NOMO-1 treated with dmso at 0.1 percent for 144 hours (cell line): ENCODE measurements around the gene LRIG2.
"Not testable (repeated sequence)": the region's sequence is repeated elsewhere in the genome, so short reads cannot be mapped to it uniquely, and the experiment has no call there.

Experiments used
- DNase-seq: peaks from one replicate; lab custom pipeline; 2025; ENCODE audit not compliant: unreplicated experiment; lab: John Stamatoyannopoulos, UW

Gene LRIG2

GRCh38 chr1:113058941-113059706 is 13.9 kb upstream of the LRIG2 start:
- no peak for DNase-seq

DNA sequence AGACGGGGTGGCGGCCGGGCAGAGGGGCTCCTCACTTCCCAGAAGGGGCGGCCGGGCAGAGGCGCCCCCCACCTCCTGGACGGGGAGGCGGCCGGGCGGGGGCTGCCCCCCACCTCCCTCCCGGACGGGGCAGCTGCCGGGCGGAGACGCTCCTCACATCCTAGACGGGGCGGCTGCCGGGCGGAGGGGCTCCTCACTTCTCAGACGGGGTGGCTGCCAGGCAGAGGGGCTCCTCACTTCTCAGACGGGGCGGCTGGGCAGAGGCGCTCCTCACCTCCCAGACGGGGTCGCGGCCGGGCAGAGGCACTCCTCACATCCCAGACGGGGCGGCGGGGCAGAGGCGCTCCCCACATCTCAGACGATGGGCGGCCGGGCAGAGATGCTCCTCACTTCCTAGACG is 9.5 kb upstream of the LRIG2 start:
- not testable (repeated sequence) for DNase-seq

GRCh38 chr1:113072141-113072756 is 749 bp upstream of the LRIG2 start:
- no peak for DNase-seq

DNA sequence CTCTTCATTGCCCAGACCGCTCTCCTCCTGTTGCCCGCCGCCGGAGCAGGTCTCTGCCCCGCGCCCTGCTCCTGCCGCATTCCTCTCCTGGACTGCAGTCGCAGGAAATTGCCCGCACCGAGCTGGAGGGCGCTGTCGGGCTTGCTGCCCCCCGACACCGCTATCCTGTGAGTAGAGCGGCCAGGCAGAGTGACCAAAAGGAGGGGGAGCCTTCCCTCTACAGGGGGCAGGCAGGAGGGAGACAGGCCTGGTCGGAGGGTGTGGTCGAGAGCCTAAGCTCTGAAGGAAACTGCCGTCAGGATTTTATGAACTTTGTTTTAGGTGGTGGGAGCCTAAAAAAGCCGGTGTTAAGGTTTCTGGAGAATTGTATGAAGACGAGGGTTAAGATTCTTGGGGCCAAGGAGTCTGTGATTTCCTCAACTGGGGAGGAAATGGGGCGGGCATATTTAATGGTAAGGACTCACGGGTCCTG is 517 bp downstream of the LRIG2 start:
- no peak for DNase-seq

DNA sequence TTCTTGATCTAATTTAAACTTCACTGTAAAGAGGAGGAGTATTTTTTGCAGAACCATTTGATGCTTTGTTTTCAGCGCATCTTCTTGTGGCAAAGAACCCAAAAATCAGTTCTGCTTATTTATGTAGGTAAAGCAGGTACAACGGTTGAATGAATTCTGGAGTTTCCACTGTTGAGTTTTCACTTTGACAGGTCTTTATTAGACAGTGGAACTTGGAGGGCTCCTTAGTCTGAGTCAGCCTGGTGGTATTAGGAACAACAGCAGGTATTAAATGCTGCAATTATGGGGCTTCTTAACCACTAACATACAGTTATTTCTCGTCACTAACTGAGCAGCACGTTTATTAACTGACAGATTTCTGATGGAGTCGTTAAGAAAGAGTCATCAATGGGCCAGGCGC is 1.2 kb downstream of the LRIG2 start:
- no peak for DNase-seq

DNA sequence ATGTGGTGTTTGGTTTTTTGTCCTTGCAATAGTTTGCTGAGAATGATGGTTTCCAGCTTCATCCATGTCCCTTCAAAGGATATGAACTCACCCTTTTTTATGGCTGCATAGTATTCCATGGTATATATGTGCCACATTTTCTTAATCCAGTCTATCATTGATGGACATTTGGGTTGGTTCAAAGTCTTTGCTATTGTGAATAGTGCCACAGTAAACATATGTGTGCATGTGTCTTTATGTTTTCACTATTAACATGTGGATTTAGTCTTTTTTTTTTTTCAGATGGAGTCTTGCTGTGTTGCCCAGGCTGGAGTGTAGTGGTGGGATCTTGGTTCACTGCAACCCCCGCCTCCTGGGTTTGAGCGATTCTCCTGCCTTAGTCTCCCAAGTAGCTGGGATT is 5.0 kb downstream of the LRIG2 start:
- DNase-seq: not testable (repeated sequence)

DNA sequence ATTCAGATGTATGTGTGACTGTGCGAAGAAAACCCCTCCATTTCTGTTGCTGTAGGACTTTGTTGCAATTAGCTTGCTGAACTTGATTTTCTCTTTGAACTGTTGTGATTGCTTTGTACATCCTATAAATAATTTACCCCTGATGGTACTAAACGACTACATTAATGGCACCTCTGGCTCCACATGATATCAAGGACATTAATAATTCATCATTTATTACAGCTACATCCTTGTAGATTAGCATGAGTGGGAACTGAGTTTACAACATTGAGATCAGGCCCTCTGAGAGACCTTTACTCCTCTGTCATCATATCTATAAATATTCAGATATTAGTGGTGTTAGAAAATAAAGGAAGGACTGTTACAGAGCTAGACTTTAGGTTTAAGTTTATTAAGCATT is 13.5 kb downstream of the LRIG2 start:
- no peak for DNase-seq

- DNase-seq: no peak
Observed at GRCh38 chr1:113088972-113089371, 16.0 kb downstream of the LRIG2 start.

- DNase-seq: no peak
Observed at GRCh38 chr1:113090051-113090450, 17.1 kb downstream of the LRIG2 start.

DNA sequence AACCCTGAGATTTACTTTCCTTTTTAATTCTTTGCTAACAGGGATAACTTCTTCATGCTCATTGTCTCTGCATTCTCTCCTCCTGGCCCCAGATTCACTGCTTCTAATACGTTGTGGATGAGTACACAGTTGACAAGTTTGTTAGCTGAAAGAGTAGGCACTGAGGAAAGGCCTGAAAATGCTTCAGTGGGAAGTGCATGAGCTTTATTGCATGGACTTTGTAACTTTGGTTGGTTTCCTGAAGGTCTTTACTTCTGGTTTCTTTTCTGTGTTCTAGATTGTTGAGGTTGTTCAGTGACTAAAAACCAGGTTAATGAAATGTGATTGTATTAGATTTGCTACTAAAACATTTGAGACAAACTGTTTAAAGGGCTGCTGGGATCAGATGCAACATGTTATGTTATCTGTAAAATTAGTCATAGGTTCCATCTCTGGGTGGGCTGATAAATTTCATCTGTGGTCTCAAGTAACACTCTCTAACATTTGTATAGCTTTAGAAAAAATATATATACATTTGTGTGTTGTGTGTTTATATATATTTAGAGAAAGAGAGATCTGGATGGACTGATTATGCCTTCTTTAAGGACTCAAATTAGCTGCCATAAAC is 19.1 kb downstream of the LRIG2 start:
- DNase-seq: no peak

GRCh38 chr1:113094506-113094905 is 21.5 kb downstream of the LRIG2 start:
- DNase-seq: no peak

DNA sequence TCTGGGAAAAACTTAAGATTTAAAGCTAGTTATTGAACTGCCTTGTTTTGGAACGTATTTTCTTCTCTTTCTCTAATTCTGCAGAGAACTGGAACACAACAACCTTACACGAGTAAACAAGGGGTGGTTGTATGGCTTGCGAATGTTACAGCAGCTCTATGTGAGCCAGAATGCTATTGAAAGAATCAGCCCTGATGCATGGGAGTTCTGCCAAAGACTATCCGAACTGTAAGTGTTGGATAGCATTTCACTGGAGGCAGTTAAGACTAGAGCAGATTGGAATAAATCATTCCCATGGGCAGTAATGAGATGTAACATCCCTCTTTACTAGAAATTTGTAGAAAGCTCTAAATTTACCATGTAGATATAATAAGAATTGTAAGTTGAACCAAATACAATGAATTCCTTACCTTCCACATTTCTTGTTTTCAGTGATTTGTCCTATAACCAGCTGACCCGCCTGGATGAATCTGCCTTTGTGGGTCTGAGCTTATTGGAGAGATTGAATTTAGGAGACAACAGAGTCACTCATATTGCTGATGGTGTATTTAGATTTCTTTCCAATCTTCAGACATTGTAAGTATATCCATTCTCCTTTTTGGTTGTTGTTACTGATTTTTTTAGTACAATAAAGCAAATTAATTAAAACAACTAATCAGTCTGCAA is 22.9 kb downstream of the LRIG2 start:
- no peak for DNase-seq

DNA sequence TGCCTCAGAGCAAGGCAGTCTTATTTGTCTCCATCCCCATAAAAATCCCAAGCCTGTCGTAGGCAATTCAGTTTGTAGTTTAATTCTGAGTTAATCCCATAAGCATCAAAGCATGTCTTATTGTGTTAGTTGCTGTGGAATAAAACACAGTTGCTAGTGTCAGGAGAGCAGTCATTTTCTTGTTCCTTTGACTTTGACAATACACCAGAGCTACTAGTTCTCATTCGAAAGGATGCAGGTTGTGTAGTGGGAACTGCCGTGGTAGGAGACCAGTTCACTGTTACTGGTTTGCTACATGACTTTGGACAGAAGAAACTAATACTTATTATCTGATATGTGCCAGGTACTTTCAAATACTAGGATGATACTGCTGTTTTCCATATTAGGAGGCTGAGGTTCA is 23.5 kb downstream of the LRIG2 start:
- DNase-seq: no peak

- DNase-seq: no peak
Observed at GRCh38 chr1:113101588-113101987, 28.6 kb downstream of the LRIG2 start.

- DNase-seq: no peak
Observed at GRCh38 chr1:113103048-113103447, 30.1 kb downstream of the LRIG2 start.

DNA sequence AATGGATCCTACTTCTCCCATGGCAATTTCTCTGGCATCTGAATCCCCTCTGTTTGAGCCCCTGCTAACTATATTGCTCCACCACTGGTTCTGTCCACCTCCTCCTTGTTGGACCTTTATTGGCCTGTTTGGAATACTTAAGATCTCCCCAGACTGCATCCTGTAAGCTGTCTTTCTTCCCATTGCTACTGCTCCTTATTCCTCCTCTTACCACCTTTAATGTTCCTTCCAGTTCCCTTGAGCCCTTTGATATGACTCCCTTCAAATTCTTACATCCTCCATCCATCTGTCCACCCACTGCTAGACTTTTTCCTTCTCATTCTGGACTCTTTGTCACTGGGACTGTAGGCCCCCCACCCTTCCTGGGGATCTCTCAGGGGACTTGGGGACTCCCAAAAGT is 31.0 kb downstream of the LRIG2 start:
- DNase-seq: no peak

GRCh38 chr1:113106910-113107309 is 33.9 kb downstream of the LRIG2 start:
- no peak for DNase-seq

- no peak for DNase-seq
Observed at GRCh38 chr1:113109908-113110554, 37.0 kb downstream of the LRIG2 start.

GRCh38 chr1:113118266-113118665 is 45.3 kb downstream of the LRIG2 start:
- no peak for DNase-seq

DNA sequence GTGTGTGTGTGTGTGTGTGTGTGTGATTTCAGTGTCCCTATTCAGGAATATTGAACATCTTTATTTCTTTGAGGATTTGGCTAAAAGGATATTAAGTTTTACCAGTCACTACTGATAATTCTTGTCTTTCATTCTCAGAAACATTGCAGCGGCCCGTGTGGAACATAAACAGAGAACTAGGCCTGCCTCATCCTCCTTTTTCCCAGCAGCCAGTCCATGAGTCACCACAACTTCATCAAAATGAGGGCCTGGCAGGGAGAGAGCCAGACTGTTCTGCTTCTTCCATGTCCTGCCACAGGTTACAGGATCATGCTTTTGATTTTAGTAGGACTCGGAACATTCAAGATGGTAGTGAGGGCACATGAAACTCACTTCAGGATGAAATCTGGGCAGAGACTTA is 50.7 kb downstream of the LRIG2 start:
- no peak for DNase-seq

DNA sequence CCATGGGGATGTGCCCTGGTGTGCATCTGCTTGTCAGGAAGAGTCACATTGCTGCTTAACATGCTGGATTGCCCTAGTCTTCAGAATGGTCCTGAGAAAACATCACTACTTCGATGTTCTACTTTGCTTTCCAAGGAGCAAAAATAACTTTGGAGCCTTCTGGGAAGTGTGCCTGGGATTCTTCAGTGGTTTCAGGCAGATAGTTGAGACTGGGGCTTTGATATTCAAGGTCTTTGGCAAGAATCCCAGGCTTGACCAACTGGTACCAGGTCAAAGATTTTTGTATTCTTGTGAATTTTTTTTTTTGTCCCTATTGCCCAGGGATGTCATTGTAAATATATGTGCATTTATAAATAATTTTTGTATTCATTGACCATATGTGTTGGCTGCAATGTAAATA is 51.4 kb downstream of the LRIG2 start:
- DNase-seq: no peak
